H9 (cell line): ENCODE results near the gene SDE2. TPM values are rescaled to one million over a fixed set of nuclear protein-coding genes. Genes with fewer than 3 reads are reported as not detected.

ENCODE experiments used
- DNase-seq: peaks from one replicate; pipeline ENCODE4 v3.0.0-alpha.2; 2017
- H2AFZ ChIP-seq: one replicate; pipeline ENCODE4 v1.6.1; 2013; ENCODE audit warnings: mild to moderate bottlenecking, low read length, control low read depth, moderate library complexity
- H2AK5ac ChIP-seq: 2 replicates; pipeline ENCODE4 v1.6.1; 2013; ENCODE audit warnings: low read length, control low read depth, mixed read lengths; ENCODE audit not compliant: insufficient read length
- H2BK120ac ChIP-seq: one replicate; pipeline ENCODE4 v1.6.1; 2013; ENCODE audit warnings: low read depth, mild to moderate bottlenecking, low read length, control low read depth, inconsistent platforms; ENCODE audit not compliant: poor library complexity, severe bottlenecking
- H2BK12ac ChIP-seq: 2 replicates; pipeline ENCODE4 v1.6.1; 2013; ENCODE audit warnings: low read length, control low read depth, mixed read lengths, low read depth; ENCODE audit not compliant: insufficient read length
- H2BK15ac ChIP-seq: 2 replicates; pipeline ENCODE4 v1.6.1; 2013; ENCODE audit warnings: low read depth, low read length, control low read depth
- H2BK20ac ChIP-seq: one replicate; pipeline ENCODE4 v1.6.1; 2013; ENCODE audit warnings: low read depth, mild to moderate bottlenecking, low read length, control low read depth, inconsistent platforms; ENCODE audit not compliant: poor library complexity, severe bottlenecking
- H2BK5ac ChIP-seq: 2 replicates; pipeline ENCODE4 v1.6.1; 2013; ENCODE audit warnings: low read length, control low read depth, mixed read lengths; ENCODE audit not compliant: insufficient read length
- H3K14ac ChIP-seq: 2 replicates; pipeline ENCODE4 v1.6.1; 2013; ENCODE audit warnings: low read length, control low read depth; ENCODE audit not compliant: insufficient read depth
- H3K18ac ChIP-seq: 2 replicates; pipeline ENCODE4 v1.6.1; 2013; ENCODE audit warnings: low read depth, mild to moderate bottlenecking, mixed read lengths, low read length, control low read depth; ENCODE audit not compliant: insufficient read length
- H3K23ac ChIP-seq: 2 replicates; pipeline ENCODE4 v1.6.1; 2013; ENCODE audit warnings: low read length, control low read depth, mixed read lengths, low read depth; ENCODE audit not compliant: insufficient read length
- H3K23me2 ChIP-seq: 2 replicates; pipeline ENCODE4 v1.6.1; 2013; ENCODE audit warnings: low read depth, mild to moderate bottlenecking, mixed read lengths, low read length, control low read depth; ENCODE audit not compliant: insufficient read length, poor library complexity, severe bottlenecking
- H3K27ac ChIP-seq: 2 replicates; pipeline ENCODE4 v1.5.1; 2013; ENCODE audit warnings: low read length, control low read depth, mixed read lengths, low read depth; ENCODE audit not compliant: insufficient read length
- H3K27me3 ChIP-seq: 2 replicates; pipeline ENCODE4 v1.6.1; 2013; ENCODE audit warnings: low read length, control low read depth, inconsistent platforms; ENCODE audit not compliant: insufficient read depth
- H3K4ac ChIP-seq: 2 replicates; pipeline ENCODE4 v1.6.1; 2013; ENCODE audit warnings: low read depth, mild to moderate bottlenecking, control low read depth, inconsistent platforms, low read length, moderate library complexity
- H3K4me1 ChIP-seq: 2 replicates; pipeline ENCODE4 v1.6.1; 2013; ENCODE audit warnings: low read length, control low read depth, inconsistent platforms; ENCODE audit not compliant: insufficient read depth
- H3K4me2 ChIP-seq: 2 replicates; pipeline ENCODE4 v1.6.1; 2013; ENCODE audit warnings: low read length, control low read depth, mixed read lengths; ENCODE audit not compliant: insufficient read length, insufficient read depth
- H3K56ac ChIP-seq: 2 replicates; pipeline ENCODE4 v1.6.1; 2013; ENCODE audit warnings: low read depth, mild to moderate bottlenecking, mixed read lengths, low read length, control low read depth; ENCODE audit not compliant: insufficient read length
- H3K79me1 ChIP-seq: 2 replicates; pipeline ENCODE4 v1.6.1; 2013; ENCODE audit warnings: low read depth, mild to moderate bottlenecking, moderate library complexity, low read length, control low read depth, inconsistent platforms; ENCODE audit not compliant: insufficient read depth, poor library complexity, severe bottlenecking
- H3K79me2 ChIP-seq: 2 replicates; pipeline ENCODE4 v1.6.1; 2013; ENCODE audit warnings: low read length, control low read depth, inconsistent platforms; ENCODE audit not compliant: insufficient read depth
- H3K9ac ChIP-seq: 2 replicates; pipeline ENCODE4 v1.6.1; 2013; ENCODE audit warnings: low read length, control low read depth, mixed read lengths; ENCODE audit not compliant: insufficient read length; ENCODE audit errors: extremely low read depth
- H3K9me3 ChIP-seq: one replicate; pipeline ENCODE4 v1.6.1; 2013; ENCODE audit warnings: low read depth, low read length, inconsistent platforms; ENCODE audit not compliant: control insufficient read depth
- H3T11ph ChIP-seq: one replicate; pipeline ENCODE4 v1.6.1; 2013; ENCODE audit warnings: mild to moderate bottlenecking, low read length, control low read depth, inconsistent platforms
- H4K20me1 ChIP-seq: one replicate; pipeline ENCODE4 v1.6.1; 2013; ENCODE audit not compliant: control insufficient read depth, insufficient read length, insufficient read depth
- H4K5ac ChIP-seq: 2 replicates; pipeline ENCODE4 v1.6.1; 2013; ENCODE audit warnings: low read depth, mild to moderate bottlenecking, mixed read lengths, low read length, control low read depth; ENCODE audit not compliant: insufficient read length
- H4K8ac ChIP-seq: replicated peaks from 2 replicates; pipeline ENCODE4 v1.6.1; 2013; ENCODE audit warnings: low read length, control low read depth, mixed read lengths, low read depth; ENCODE audit not compliant: insufficient read length
- H4K91ac ChIP-seq: 2 replicates; pipeline ENCODE4 v1.6.1; 2013; ENCODE audit warnings: low read depth, mild to moderate bottlenecking, moderate library complexity, mixed read lengths, low read length, control low read depth; ENCODE audit not compliant: insufficient read length
- H3K27ac Mint-ChIP-seq, 3 experiments: 2 replicates in 2 of 3; 3 replicates in 1 of 3; pipeline ENCODE4 v1.8.0; 2020 to 2021; ENCODE audit warnings: mixed read lengths in 3 of 3, mild to moderate bottlenecking in 1 of 3, moderate library complexity in 1 of 3
- H3K27me3 Mint-ChIP-seq: 2 replicates; pipeline ENCODE4 v1.8.0; 2021; ENCODE audit warnings: low read depth, mild to moderate bottlenecking, moderate library complexity, mixed read lengths
- H3K36me3 Mint-ChIP-seq, 3 experiments: 2 replicates in 2 of 3; 3 replicates in 1 of 3; pipeline ENCODE4 v1.8.0; 2020 to 2021; ENCODE audit warnings: low read depth in 3 of 3, mixed read lengths in 3 of 3; ENCODE audit not compliant: insufficient read depth in 1 of 3
- H3K4me1 Mint-ChIP-seq, 2 experiments: 2 replicates each; pipeline ENCODE4 v1.8.0; 2020; ENCODE audit warnings: mixed read lengths in 2 of 2
- H3K4me3 Mint-ChIP-seq, 2 experiments: 2 replicates in 1 of 2; 3 replicates in 1 of 2; pipeline ENCODE4 v1.8.0; 2020 to 2021; ENCODE audit warnings: mild to moderate bottlenecking in 2 of 2, mixed read lengths in 2 of 2, moderate library complexity in 1 of 2
- H3K9me3 Mint-ChIP-seq, 2 experiments: 2 replicates in 1 of 2; 3 replicates in 1 of 2; pipeline ENCODE4 v1.8.0; 2020; ENCODE audit warnings: mild to moderate bottlenecking in 2 of 2, mixed read lengths in 2 of 2, moderate library complexity in 1 of 2
- CTCF ChIP-seq: fragments of 200-600 bp; sonication (generic); conservative IDR thresholded peaks from 3 replicates; pipeline ENCODE4 v1.8.0; 2021; ENCODE audit warnings: antibody characterized with exemption, mild to moderate bottlenecking
- WGBS: extraction: QIAGEN DNeasy Blood & Tissue Kit; methylation state at CpG from one replicate; pipeline ENCODE4 v1.1.7; 2013; ENCODE audit warnings: missing lambda C conversion rate, low lambda C conversion rate, mixed read lengths; ENCODE audit not compliant: insufficient read length; ENCODE audit errors: extremely low coverage; 5-methylcytosine and 5-hydroxymethylcytosine counted together
- total RNA-seq: library from RNA; stranded (reverse); gene quantifications from 2 replicates; pipeline ENCODE4 v1.2.1, GENCODE V29; 2021

SDE2 gene
- total RNA-seq, 1 experiment from 2014 or later, result 20.5 TPM

GRCh38 chr1:225973158-225973557 is 26.0 kb downstream of the SDE2 start:
- Histone ChIP-seq H2AFZ (no peak overlapping the region), H3K9ac (no peak overlapping the region), H2BK20ac (no peak overlapping the region), H3K4me2 (no peak overlapping the region), H3K23ac (no peak overlapping the region), H2BK120ac (no peak overlapping the region), H3K27ac (no peak overlapping the region), H3K79me2 (no peaks in the 10 kb centered on the region), H3K23me2 (no peaks in the 10 kb centered on the region), H3K27me3 (no peaks in the 10 kb centered on the region), H3K56ac (no peak overlapping the region), H3K4me1 (no peaks in the 10 kb centered on the region), H2AK5ac (no peak overlapping the region), H2BK12ac (no peak overlapping the region), H4K5ac (no peak overlapping the region), H2BK15ac (no peak overlapping the region), H3T11ph (no peak overlapping the region), H3K14ac (no peak overlapping the region), H4K20me1 (no peaks in the 10 kb centered on the region), H3K4ac (no peak overlapping the region), H3K18ac (no peak overlapping the region), H3K9me3 (no peaks in the 10 kb centered on the region), H4K91ac (no peak overlapping the region), H2BK5ac (no peak overlapping the region), H3K79me1 (no peaks in the 10 kb centered on the region), H4K8ac (no peak overlapping the region)
- WGBS, result no CpG with 5 or more reads among the region's 5 CpGs
- Mint-ChIP-seq H3K36me3 (peaks cover 0 to 16% (median 12%) of the 10 kb centered on the region in 3 experiments), H3K27me3 (no peaks in the 10 kb centered on the region), H3K9me3 (peaks cover 7 to 11% of the 10 kb centered on the region in 2 experiments; a peak in 4 of 5 replicates), H3K4me3 (no peak overlapping the region), H3K4me1 (peaks cover 4 to 6% of the 10 kb centered on the region in 2 experiments; a peak in 3 of 4 replicates), H3K27ac (no peak overlapping the region)
- TF ChIP-seq CTCF, result no peak
- DNase-seq, result no peak
